Measurements from ENCODE around the gene THEM4. TPM values are rescaled to one million over a fixed set of nuclear protein-coding genes. Genes with fewer than 3 reads are reported as not detected.

Gene THEM4
- total RNA-seq, 1 experiment from 2014 or later, result 18.4 TPM

- in situ Hi-C loops (cut with HindIII; ENCODE audit: low pct_unique_long_range_greater_than_20kb, low sequenced_read_pairs), result no loop called here
- DNase-seq (ENCODE audit: low read depth), result no peak
Observed at GRCh38 chr1:151851886-151852285, 57.4 kb downstream of the THEM4 start.

- in situ Hi-C loops (cut with HindIII; ENCODE audit: low pct_unique_long_range_greater_than_20kb, low sequenced_read_pairs), result no loop called here
- DNase-seq (ENCODE audit: low read depth), result no peak
Observed at GRCh38 chr1:151849871-151850270, 59.4 kb downstream of the THEM4 start.

GRCh38 chr1:151849126-151849525, 60.2 kb downstream of the THEM4 start:
- in situ Hi-C loops (cut with HindIII; ENCODE audit: low pct_unique_long_range_greater_than_20kb, low sequenced_read_pairs), result no loop called here
- no peak for DNase-seq (ENCODE audit: low read depth)

- DNase-seq (ENCODE audit: low read depth), result no peak
- in situ Hi-C loops (cut with HindIII; ENCODE audit: low pct_unique_long_range_greater_than_20kb, low sequenced_read_pairs), result no loop called here
Observed at GRCh38 chr1:151847867-151848596, 61.3 kb downstream of the THEM4 start.

- DNase-seq (ENCODE audit: low read depth), result no peak
- in situ Hi-C loops (cut with HindIII; ENCODE audit: low pct_unique_long_range_greater_than_20kb, low sequenced_read_pairs), result no loop called here
Observed at GRCh38 chr1:151846686-151847237, 62.5 kb downstream of the THEM4 start.

GRCh38 chr1:151846062-151846568, 63.2 kb downstream of the THEM4 start:
- DNase-seq (ENCODE audit: low read depth), result peak; percentile 68
- in situ Hi-C loops (cut with HindIII; ENCODE audit: low pct_unique_long_range_greater_than_20kb, low sequenced_read_pairs), result no loop called here

GRCh38 chr1:151843398-151843797, 65.9 kb downstream of the THEM4 start:
- in situ Hi-C loops (cut with HindIII; ENCODE audit: low pct_unique_long_range_greater_than_20kb, low sequenced_read_pairs), result no loop called here
- no peak for DNase-seq (ENCODE audit: low read depth)

GRCh38 chr1:151841141-151841540, 68.2 kb downstream of the THEM4 start:
- DNase-seq (ENCODE audit: low read depth), result peak; percentile 66
- in situ Hi-C loops (cut with HindIII; ENCODE audit: low pct_unique_long_range_greater_than_20kb, low sequenced_read_pairs), result no loop called here

GRCh38 chr1:151840421-151840820, 68.9 kb downstream of the THEM4 start:
- in situ Hi-C loops (cut with HindIII; ENCODE audit: low pct_unique_long_range_greater_than_20kb, low sequenced_read_pairs), result no loop called here
- no peak for DNase-seq (ENCODE audit: low read depth)

GRCh38 chr1:151839457-151840403, 69.6 kb downstream of the THEM4 start, which contains the start of gene C2CD4D:
Gene C2CD4D (minus strand): TSS chr1:151839820. CDS start chr1:151838989, 831 bp downstream.
- in situ Hi-C loops (cut with HindIII; ENCODE audit: low pct_unique_long_range_greater_than_20kb, low sequenced_read_pairs), result no loop called here
- peak; percentile 89 for DNase-seq (ENCODE audit: low read depth)

GRCh38 chr1:151839082-151839412, 70.3 kb downstream of the THEM4 start:
- no peak for DNase-seq (ENCODE audit: low read depth)
- in situ Hi-C loops (cut with HindIII; ENCODE audit: low pct_unique_long_range_greater_than_20kb, low sequenced_read_pairs), result no loop called here

- DNase-seq (ENCODE audit: low read depth), result no peak
- in situ Hi-C loops (cut with HindIII; ENCODE audit: low pct_unique_long_range_greater_than_20kb, low sequenced_read_pairs), result no loop called here
Observed at GRCh38 chr1:151838222-151839081, 70.9 kb downstream of the THEM4 start.

GRCh38 chr1:151837884-151838221, 71.5 kb downstream of the THEM4 start:
- in situ Hi-C loops (cut with HindIII; ENCODE audit: low pct_unique_long_range_greater_than_20kb, low sequenced_read_pairs), result no loop called here
- no peak for DNase-seq (ENCODE audit: low read depth)

GRCh38 chr1:151837197-151837596, 72.1 kb downstream of the THEM4 start:
- in situ Hi-C loops (cut with HindIII; ENCODE audit: low pct_unique_long_range_greater_than_20kb, low sequenced_read_pairs), result no loop called here
- peak; percentile 4 for DNase-seq (ENCODE audit: low read depth)

GRCh38 chr1:151835596-151835995, 73.7 kb downstream of the THEM4 start:
- DNase-seq (ENCODE audit: low read depth), result no peak
- in situ Hi-C loops (cut with HindIII; ENCODE audit: low pct_unique_long_range_greater_than_20kb, low sequenced_read_pairs), result no loop called here

- DNase-seq (ENCODE audit: low read depth), result no peak
- in situ Hi-C loops (cut with HindIII; ENCODE audit: low pct_unique_long_range_greater_than_20kb, low sequenced_read_pairs), result no loop called here
Observed at GRCh38 chr1:151834239-151834638, 75.1 kb downstream of the THEM4 start.

- in situ Hi-C loops (cut with HindIII; ENCODE audit: low pct_unique_long_range_greater_than_20kb, low sequenced_read_pairs), result no loop called here
- no peak for DNase-seq (ENCODE audit: low read depth)
Observed at GRCh38 chr1:151833172-151833900, 76.0 kb downstream of the THEM4 start.
